NCI-H1092 (cell line): ENCODE data around the gene HSP90AA1.

Experiments
- DNase-seq: peaks from one replicate; lab custom pipeline; 2025; lab: John Stamatoyannopoulos, UW

The HSP90AA1 gene

GRCh38 chr14:102040153-102040552 is 46.7 kb downstream of the HSP90AA1 start:
- no peak for DNase-seq

- DNase-seq: no peak
These were observed 47.7 kb downstream of the HSP90AA1 start for GRCh38 chr14:102039157-102039556.

GRCh38 chr14:102037686-102038085 is 49.2 kb downstream of the HSP90AA1 start:
- DNase-seq: no peak

GRCh38 chr14:102035914-102036313 is 50.9 kb downstream of the HSP90AA1 start:
- DNase-seq: no peak

- DNase-seq: no peak
These were observed 52.5 kb downstream of the HSP90AA1 start for GRCh38 chr14:102034301-102034700.

- DNase-seq: no peak
These were observed 53.6 kb downstream of the HSP90AA1 start for GRCh38 chr14:102033241-102033640.
